ENCODE data around the gene FALEC. TPM values are rescaled to one million over a fixed set of nuclear protein-coding genes. Genes with fewer than 3 reads are reported as not detected.

FALEC gene
- total and polyA plus RNA-seq, 9 of the 15 experiments (the other 6 are each of a cell fraction or from before 2014, with no cell fraction given): 0.15 to 1.8 (median 0.53) TPM; not detected in 5

DNA sequence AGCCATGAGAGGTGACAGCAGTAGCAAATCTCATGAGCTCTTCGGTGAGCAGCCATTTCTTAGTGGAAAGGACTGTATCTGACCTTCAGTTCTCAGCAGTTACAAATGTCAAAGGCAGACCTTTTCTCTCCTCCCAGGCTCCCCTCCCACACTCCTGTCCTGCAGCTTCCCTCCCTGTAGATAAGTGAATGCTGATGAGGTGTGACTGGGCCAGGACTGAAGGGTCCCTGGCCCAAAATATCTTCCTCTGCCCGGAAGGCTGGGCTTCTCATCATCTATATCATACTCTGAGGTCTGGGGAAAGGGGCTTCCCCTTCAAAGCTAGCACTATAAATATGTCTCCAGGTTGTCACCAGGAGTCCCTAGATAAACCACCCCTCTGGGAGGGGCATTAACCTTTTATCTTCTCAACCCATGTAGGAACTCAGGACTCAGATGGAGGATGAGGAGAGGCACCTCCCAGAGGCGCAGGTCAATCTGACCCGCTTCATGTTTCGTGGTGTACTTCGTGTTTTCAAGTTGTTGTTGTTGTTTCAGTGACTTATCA is 30.0 kb downstream of the FALEC start (continued):
- TF ChIP-seq, protein P1, sequence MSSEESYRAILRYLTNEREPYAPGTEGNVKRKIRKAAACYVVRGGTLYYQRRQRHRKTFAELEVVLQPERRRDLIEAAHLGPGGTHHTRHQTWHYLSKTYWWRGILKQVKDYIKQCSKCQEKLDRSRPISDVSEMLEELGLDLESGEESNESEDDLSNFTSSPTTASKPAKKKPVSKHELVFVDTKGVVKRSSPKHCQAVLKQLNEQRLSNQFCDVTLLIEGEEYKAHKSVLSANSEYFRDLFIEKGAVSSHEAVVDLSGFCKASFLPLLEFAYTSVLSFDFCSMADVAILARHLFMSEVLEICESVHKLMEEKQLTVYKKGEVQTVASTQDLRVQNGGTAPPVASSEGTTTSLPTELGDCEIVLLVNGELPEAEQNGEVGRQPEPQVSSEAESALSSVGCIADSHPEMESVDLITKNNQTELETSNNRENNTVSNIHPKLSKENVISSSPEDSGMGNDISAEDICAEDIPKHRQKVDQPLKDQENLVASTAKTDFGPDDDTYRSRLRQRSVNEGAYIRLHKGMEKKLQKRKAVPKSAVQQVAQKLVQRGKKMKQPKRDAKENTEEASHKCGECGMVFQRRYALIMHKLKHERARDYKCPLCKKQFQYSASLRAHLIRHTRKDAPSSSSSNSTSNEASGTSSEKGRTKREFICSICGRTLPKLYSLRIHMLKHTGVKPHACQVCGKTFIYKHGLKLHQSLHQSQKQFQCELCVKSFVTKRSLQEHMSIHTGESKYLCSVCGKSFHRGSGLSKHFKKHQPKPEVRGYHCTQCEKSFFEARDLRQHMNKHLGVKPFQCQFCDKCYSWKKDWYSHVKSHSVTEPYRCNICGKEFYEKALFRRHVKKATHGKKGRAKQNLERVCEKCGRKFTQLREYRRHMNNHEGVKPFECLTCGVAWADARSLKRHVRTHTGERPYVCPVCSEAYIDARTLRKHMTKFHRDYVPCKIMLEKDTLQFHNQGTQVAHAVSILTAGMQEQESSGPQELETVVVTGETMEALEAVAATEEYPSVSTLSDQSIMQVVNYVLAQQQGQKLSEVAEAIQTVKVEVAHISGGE (CRISPR knock-in tag; IDR thresholded peaks at IDR 0.05): peak in 1 of 3 experiments; percentile 53; a peak in 1 of 6 replicates
- no peak for TF ChIP-seq ZNF23 (CRISPR knock-in tag; IDR thresholded peaks at IDR 0.05)
- TF ChIP-seq, protein P2, sequence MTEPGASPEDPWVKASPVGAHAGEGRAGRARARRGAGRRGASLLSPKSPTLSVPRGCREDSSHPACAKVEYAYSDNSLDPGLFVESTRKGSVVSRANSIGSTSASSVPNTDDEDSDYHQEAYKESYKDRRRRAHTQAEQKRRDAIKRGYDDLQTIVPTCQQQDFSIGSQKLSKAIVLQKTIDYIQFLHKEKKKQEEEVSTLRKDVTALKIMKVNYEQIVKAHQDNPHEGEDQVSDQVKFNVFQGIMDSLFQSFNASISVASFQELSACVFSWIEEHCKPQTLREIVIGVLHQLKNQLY (CRISPR knock-in tag; conservative IDR thresholded peaks at IDR 0.05): no peak
- peak in 1 of 2 experiments; percentile 62; a peak in 1 of 4 replicates for TF ChIP-seq NONO (IDR thresholded peaks at IDR 0.05; ENCODE audit: low read depth in 2 of 2, low read length in 1 of 2)
- TF ChIP-seq ZNF282 (CRISPR knock-in tag; IDR thresholded peaks at IDR 0.05): no peak
- peak; percentile 72 for TF ChIP-seq BHLHE40 (IDR thresholded peaks at IDR 0.05; ENCODE audit: low read length)
- TF ChIP-seq, protein P3, sequence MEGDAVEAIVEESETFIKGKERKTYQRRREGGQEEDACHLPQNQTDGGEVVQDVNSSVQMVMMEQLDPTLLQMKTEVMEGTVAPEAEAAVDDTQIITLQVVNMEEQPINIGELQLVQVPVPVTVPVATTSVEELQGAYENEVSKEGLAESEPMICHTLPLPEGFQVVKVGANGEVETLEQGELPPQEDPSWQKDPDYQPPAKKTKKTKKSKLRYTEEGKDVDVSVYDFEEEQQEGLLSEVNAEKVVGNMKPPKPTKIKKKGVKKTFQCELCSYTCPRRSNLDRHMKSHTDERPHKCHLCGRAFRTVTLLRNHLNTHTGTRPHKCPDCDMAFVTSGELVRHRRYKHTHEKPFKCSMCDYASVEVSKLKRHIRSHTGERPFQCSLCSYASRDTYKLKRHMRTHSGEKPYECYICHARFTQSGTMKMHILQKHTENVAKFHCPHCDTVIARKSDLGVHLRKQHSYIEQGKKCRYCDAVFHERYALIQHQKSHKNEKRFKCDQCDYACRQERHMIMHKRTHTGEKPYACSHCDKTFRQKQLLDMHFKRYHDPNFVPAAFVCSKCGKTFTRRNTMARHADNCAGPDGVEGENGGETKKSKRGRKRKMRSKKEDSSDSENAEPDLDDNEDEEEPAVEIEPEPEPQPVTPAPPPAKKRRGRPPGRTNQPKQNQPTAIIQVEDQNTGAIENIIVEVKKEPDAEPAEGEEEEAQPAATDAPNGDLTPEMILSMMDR (IDR thresholded peaks at IDR 0.05 in 2 of 3, conservative IDR thresholded peaks at IDR 0.05 in 1 of 3; ENCODE audit: insufficient read depth in 2 of 3, low read depth in 1 of 3, low read length in 3 of 3): no peak; a peak in 1 of 6 replicates
- TF ChIP-seq POLR2A (conservative IDR thresholded peaks at IDR 0.05): peak; percentile 68; the same call in 1 of the 2 replicates
- peak; percentile 72; the same call in 1 of the 2 replicates for TF ChIP-seq NFRKB (IDR thresholded peaks at IDR 0.05; ENCODE audit: low read depth)
- no peak for TF ChIP-seq KDM2B (CRISPR knock-in tag; IDR thresholded peaks at IDR 0.05)
- TF ChIP-seq NEUROD1 (IDR thresholded peaks at IDR 0.05; ENCODE audit: borderline replicate concordance, low read depth, low read length, partially characterized antibody): peak; percentile 73
- TF ChIP-seq PML (IDR thresholded peaks at IDR 0.05; ENCODE audit: low read length): peak; percentile 98
- peak; percentile 95 for TF ChIP-seq STAT5A (IDR thresholded peaks at IDR 0.05; ENCODE audit: borderline replicate concordance, low read length)
- no peak for TF ChIP-seq PCBP1 (IDR thresholded peaks at IDR 0.05; ENCODE audit: low read depth, low read length, poor library complexity, severe bottlenecking)
- no peak for TF ChIP-seq TSC22D4 (tag; IDR thresholded peaks at IDR 0.05)
- peak; percentile 65 for TF ChIP-seq CCNT2 (IDR thresholded peaks at IDR 0.05; ENCODE audit: borderline replicate concordance, extremely low read depth, insufficient read length, low read depth, low read length)
- no peak for TF ChIP-seq COPS2 (conservative IDR thresholded peaks at IDR 0.05)
- TF ChIP-seq ZNF347 (CRISPR knock-in tag; IDR thresholded peaks at IDR 0.05; ENCODE audit: low read depth): no peak
- no peak for TF ChIP-seq PHF8 (IDR thresholded peaks at IDR 0.05; ENCODE audit: borderline replicate concordance, low read length)
- peak; percentile 86 for TF ChIP-seq SOX6 (IDR thresholded peaks at IDR 0.05)
- no peak for TF ChIP-seq ZNF324 (CRISPR knock-in tag; IDR thresholded peaks at IDR 0.05)
- no peak for TF ChIP-seq MCM5 (IDR thresholded peaks at IDR 0.05; ENCODE audit: low read depth)
- no peak for TF ChIP-seq CBX2 (IDR thresholded peaks at IDR 0.05; ENCODE audit: insufficient read depth, low read length, poor library complexity, severe bottlenecking)
- TF ChIP-seq CEBPB (tag; IDR thresholded peaks at IDR 0.05): no peak

Measured in K562 (cell line).